ENCODE measurements around the gene GAPVD1.
A peak's percentile ranks its signal among the peaks of the same experiment; 100 is the strongest.
"Not testable (repeated sequence)": the region's sequence is repeated elsewhere in the genome, so short reads cannot be mapped to it uniquely, and the experiment has no call there.

The GAPVD1 gene

GRCh38 chr9:125397736-125398135, 136.1 kb downstream of the GAPVD1 start:
- H3K9me3 ChIP-seq (ENCODE audit: control insufficient read depth, insufficient read depth, low read depth, low read length) = no peaks in the 10 kb centered on the region

GRCh38 chr9:125398243-125398642, 136.6 kb downstream of the GAPVD1 start:
- Histone ChIP-seq H3K9ac (ENCODE audit: low read length) (no peak overlapping the region), H3K27ac (ENCODE audit: low read depth, low read length) (no peak overlapping the region), H3K4me1 (ENCODE audit: control insufficient read depth, insufficient read depth, low read length) (no peaks in the 10 kb centered on the region), H3K9me3 (ENCODE audit: control insufficient read depth, insufficient read depth, low read depth, low read length) (no peaks in the 10 kb centered on the region), H3K27me3 (ENCODE audit: control insufficient read depth, insufficient read depth, low read length) (no peaks in the 10 kb centered on the region; the same call in 1 of the 2 replicates), H3K36me3 (ENCODE audit: control insufficient read depth, insufficient read depth, low read length) (no peaks in the 10 kb centered on the region), H3K4me3 (ENCODE audit: low read depth, low read length) (no peak overlapping the region)

More at GRCh38 chr9:125397736-125398135, 136.1 kb downstream of the GAPVD1 start:
- H3K9ac ChIP-seq (ENCODE audit: low read length) = no peak overlapping the region
- H3K4me1 ChIP-seq (ENCODE audit: control insufficient read depth, insufficient read depth, low read length) = no peaks in the 10 kb centered on the region
- H3K36me3 ChIP-seq (ENCODE audit: control insufficient read depth, insufficient read depth, low read length) = no peaks in the 10 kb centered on the region
- H3K4me3 ChIP-seq (ENCODE audit: low read depth, low read length) = no peak overlapping the region
- no peaks in the 10 kb centered on the region; the same call in 1 of the 2 replicates for H3K27me3 ChIP-seq (ENCODE audit: control insufficient read depth, insufficient read depth, low read length)
- H3K27ac ChIP-seq (ENCODE audit: low read depth, low read length) = no peak overlapping the region

DNA sequence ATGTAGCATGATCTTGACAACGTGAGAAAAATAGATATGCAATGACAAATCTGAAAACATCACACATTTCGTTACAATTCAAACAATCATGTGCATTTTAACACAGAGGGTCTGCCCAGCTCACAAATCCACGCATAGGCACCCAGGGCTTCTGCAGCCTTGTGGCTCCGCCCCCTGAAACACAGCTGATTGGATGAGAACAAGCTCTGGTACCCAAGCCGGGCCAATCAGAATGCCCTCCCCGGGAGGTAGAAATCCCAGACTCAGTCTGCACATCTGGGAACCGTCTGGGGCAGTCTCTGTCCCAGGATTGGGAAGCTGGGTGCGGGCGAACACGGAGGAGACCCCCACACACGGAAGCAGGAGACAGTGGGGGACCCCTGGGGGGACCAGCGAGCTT, 137.5 kb downstream of the GAPVD1 start:
- no peak overlapping the region for H3K27ac ChIP-seq (ENCODE audit: low read depth, low read length)

DNA sequence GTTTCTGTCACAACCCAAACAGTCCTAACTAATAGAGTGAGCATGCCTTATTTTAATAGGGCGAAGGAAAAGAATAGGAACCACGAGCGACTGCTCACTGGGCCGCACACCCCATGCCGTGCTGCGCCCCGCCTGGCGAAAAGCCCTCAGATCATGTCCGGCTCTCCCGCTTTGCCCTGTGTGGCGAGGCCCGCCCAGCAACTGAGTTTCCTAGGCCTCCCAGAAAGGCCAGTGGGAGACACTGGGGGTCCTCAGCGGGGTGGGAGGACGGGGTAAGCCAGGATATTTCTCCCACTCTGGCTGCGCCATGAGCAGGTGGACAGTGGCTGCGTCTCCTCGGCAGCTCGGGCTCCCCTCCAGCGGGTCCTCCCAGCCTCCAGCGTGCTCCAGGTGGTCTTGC, 138.0 kb downstream of the GAPVD1 start:
- H3K27me3 ChIP-seq (ENCODE audit: control insufficient read depth, insufficient read depth, low read length) = no peaks in the 10 kb centered on the region
- H3K9me3 ChIP-seq (ENCODE audit: control insufficient read depth, insufficient read depth, low read depth, low read length) = no peaks in the 10 kb centered on the region
- no peaks in the 10 kb centered on the region for H3K4me1 ChIP-seq (ENCODE audit: control insufficient read depth, insufficient read depth, low read length)
- no peaks in the 10 kb centered on the region for H3K36me3 ChIP-seq (ENCODE audit: control insufficient read depth, insufficient read depth, low read length)
- no peak overlapping the region for H3K4me3 ChIP-seq (ENCODE audit: low read depth, low read length)
- H3K27ac ChIP-seq (ENCODE audit: low read depth, low read length) = no peak overlapping the region
- no peak overlapping the region for H3K9ac ChIP-seq (ENCODE audit: low read length)

More for the DNA sequence above, 137.5 kb downstream of the GAPVD1 start:
- H3K9me3 ChIP-seq (ENCODE audit: control insufficient read depth, insufficient read depth, low read depth, low read length) = no peaks in the 10 kb centered on the region
- no peak overlapping the region for H3K9ac ChIP-seq (ENCODE audit: low read length)
- no peak overlapping the region for H3K4me3 ChIP-seq (ENCODE audit: low read depth, low read length)
- H3K36me3 ChIP-seq (ENCODE audit: control insufficient read depth, insufficient read depth, low read length) = no peaks in the 10 kb centered on the region
- no peaks in the 10 kb centered on the region for H3K4me1 ChIP-seq (ENCODE audit: control insufficient read depth, insufficient read depth, low read length)
- H3K27me3 ChIP-seq (ENCODE audit: control insufficient read depth, insufficient read depth, low read length) = no peaks in the 10 kb centered on the region; the same call in 1 of the 2 replicates

DNA sequence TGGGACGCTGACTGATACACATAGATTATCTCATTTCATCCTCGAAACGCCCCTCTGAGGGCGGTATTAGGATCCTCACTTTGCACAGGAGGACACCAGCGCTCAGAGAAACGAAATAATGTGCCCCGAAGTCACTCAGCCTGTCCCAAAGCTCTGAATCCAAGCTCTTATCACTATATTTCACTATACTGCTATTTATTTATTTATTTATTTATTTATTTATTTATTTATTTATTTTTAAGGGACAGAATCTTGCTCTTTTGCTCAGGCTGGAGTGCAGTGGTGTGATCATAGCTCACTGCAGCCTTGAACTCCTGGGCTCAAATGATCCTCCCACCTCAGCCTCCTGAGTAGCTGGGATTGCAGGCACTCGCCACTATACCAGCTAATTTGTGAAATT, 138.6 kb downstream of the GAPVD1 start:
- H3K9me3 ChIP-seq (ENCODE audit: control insufficient read depth, insufficient read depth, low read depth, low read length); H3K4me1 ChIP-seq (ENCODE audit: control insufficient read depth, insufficient read depth, low read length); H3K27ac ChIP-seq (ENCODE audit: low read depth, low read length); H3K36me3 ChIP-seq (ENCODE audit: control insufficient read depth, insufficient read depth, low read length); H3K4me3 ChIP-seq (ENCODE audit: low read depth, low read length); H3K9ac ChIP-seq (ENCODE audit: low read length); H3K27me3 ChIP-seq (ENCODE audit: control insufficient read depth, insufficient read depth, low read length): not testable (repeated sequence)

DNA sequence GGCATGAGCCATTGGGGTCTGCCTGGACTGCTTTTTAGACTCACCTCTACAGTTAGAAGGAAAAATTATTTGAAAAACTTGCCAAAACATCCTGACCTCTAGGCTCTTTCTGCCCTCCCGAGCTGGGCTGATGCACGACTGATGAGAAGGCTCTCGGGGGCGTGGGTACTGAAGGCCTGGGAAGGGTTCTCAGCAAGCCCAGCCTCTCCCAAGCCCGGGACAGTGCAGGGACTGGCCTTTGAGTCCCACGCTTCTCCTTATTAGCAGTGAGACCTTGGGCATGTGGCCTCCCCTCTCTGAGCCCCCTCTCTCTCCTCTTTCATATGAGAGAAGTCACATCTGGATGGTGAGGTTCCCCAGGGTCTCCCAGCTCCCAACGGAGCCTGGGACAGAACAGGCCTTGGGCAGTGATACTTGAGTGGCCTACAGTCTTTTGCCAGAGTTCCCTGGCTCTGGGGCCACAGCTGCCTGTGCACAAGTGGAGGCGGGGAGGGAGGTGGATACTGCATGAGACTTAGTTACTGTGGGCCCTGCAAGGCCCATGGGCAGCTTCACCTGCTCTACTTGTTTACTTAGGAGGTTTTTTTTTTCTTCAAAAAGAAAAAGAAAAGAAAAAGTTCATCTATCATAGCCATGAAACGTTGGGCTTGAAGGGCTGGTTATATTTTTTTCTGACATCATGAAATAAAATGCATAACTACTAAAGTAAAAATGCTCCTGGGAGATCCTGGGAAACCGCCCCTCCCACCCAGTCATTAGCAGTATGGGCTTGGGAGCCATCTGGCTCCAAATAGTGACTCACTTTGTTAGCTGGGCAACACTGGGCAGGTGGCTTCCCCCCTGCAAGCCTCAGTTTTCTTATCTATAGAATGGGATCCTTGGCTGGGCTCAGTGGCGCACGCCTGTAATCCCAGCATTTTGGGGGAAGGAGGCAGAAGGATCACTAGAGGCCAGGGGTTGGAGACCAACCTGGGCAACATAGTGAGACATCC, 139.4 kb downstream of the GAPVD1 start:
- no peaks in the 10 kb centered on the region for H3K4me1 ChIP-seq (ENCODE audit: control insufficient read depth, insufficient read depth, low read length)
- no peaks in the 10 kb centered on the region for H3K9me3 ChIP-seq (ENCODE audit: control insufficient read depth, insufficient read depth, low read depth, low read length)
- no peak overlapping the region for H3K4me3 ChIP-seq (ENCODE audit: low read depth, low read length)
- no peaks in the 10 kb centered on the region for H3K36me3 ChIP-seq (ENCODE audit: control insufficient read depth, insufficient read depth, low read length)
- H3K27me3 ChIP-seq (ENCODE audit: control insufficient read depth, insufficient read depth, low read length) = no peaks in the 10 kb centered on the region
- H3K27ac ChIP-seq (ENCODE audit: low read depth, low read length) = no peak overlapping the region
- H3K9ac ChIP-seq (ENCODE audit: low read length) = no peak overlapping the region

- Histone ChIP-seq H3K36me3 (ENCODE audit: control insufficient read depth, insufficient read depth, low read length) (no peaks in the 10 kb centered on the region), H3K27ac (ENCODE audit: low read depth, low read length) (no peak overlapping the region), H3K9ac (ENCODE audit: low read length) (no peak overlapping the region), H3K4me3 (ENCODE audit: low read depth, low read length) (no peak overlapping the region), H3K9me3 (ENCODE audit: control insufficient read depth, insufficient read depth, low read depth, low read length) (no peaks in the 10 kb centered on the region), H3K27me3 (ENCODE audit: control insufficient read depth, insufficient read depth, low read length) (peaks cover 18% of the 10 kb centered on the region), H3K4me1 (ENCODE audit: control insufficient read depth, insufficient read depth, low read length) (peaks cover 4% of the 10 kb centered on the region; the same call in 1 of the 2 replicates)
Observed at GRCh38 chr9:125404733-125405132, 143.1 kb downstream of the GAPVD1 start.

DNA sequence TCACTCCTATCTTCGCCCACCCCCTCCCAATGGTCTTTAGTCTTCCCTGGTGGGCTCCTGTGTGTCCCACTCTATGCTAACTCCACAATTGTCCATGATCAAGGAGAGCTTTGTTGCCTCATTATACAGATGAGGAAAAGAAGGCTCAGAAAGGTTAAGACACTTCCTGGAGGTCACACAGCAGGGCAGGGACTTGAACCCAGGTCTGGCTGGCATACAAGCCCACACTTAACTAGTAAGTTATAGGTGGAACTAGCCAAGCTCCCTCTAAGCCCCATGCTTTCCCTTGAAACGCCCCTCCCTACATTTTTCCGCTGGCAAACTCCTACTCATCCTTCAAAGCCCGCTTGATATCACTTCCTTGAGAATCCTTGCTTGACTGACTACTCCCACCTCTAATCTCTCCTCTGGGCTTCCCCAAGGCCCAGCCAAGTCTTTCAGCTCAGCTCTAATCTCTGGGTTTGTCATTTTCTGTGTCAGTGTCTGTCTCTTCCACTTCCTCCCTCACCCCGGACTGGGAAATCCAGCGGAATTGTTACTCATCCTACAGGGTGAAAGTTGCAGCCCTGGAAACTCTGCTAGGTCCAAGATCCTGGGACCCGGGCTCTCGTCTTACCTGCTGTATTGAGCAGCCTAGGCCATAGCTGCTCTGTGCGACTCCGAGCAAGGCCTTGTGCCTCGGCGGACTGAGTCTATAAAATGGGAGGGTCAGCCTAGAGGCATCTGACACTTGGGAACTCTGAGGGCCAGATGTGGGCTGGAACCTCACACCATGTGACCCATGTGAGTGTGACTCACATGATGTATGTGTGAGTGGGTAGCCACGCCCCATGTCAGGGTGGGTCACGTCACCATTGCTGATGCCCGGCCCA, 144.5 kb downstream of the GAPVD1 start:
- Histone ChIP-seq H3K27me3 (ENCODE audit: control insufficient read depth, insufficient read depth, low read length) (peaks cover 18% of the 10 kb centered on the region), H3K4me1 (ENCODE audit: control insufficient read depth, insufficient read depth, low read length) (peaks cover 4% of the 10 kb centered on the region; the same call in 1 of the 2 replicates), H3K27ac (ENCODE audit: low read depth, low read length) (no peak overlapping the region), H3K36me3 (ENCODE audit: control insufficient read depth, insufficient read depth, low read length) (no peaks in the 10 kb centered on the region), H3K9me3 (ENCODE audit: control insufficient read depth, insufficient read depth, low read depth, low read length) (no peaks in the 10 kb centered on the region), H3K9ac (ENCODE audit: low read length) (no peak overlapping the region), H3K4me3 (ENCODE audit: low read depth, low read length) (no peak overlapping the region)

DNA sequence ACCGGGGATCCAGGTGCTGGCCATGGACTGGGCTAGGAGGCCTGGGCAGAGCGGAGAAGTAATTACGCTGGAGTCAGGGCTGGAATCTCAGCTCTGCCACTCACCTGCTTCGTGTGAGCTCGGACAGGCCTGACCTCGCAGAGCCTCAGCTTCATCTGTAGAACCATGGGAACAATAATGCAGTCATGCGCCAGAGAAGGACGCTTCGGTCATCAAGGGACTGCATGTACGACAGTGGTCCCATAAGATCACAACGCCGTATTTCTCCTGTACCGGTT, 145.1 kb downstream of the GAPVD1 start:
- Histone ChIP-seq H3K9ac (ENCODE audit: low read length) (no peak overlapping the region), H3K27me3 (ENCODE audit: control insufficient read depth, insufficient read depth, low read length) (peaks cover 18% of the 10 kb centered on the region), H3K4me1 (ENCODE audit: control insufficient read depth, insufficient read depth, low read length) (peaks cover 4% of the 10 kb centered on the region; the same call in 1 of the 2 replicates), H3K36me3 (ENCODE audit: control insufficient read depth, insufficient read depth, low read length) (no peaks in the 10 kb centered on the region), H3K4me3 (ENCODE audit: low read depth, low read length) (no peak overlapping the region), H3K9me3 (ENCODE audit: control insufficient read depth, insufficient read depth, low read depth, low read length) (no peaks in the 10 kb centered on the region), H3K27ac (ENCODE audit: low read depth, low read length) (no peak overlapping the region)

DNA sequence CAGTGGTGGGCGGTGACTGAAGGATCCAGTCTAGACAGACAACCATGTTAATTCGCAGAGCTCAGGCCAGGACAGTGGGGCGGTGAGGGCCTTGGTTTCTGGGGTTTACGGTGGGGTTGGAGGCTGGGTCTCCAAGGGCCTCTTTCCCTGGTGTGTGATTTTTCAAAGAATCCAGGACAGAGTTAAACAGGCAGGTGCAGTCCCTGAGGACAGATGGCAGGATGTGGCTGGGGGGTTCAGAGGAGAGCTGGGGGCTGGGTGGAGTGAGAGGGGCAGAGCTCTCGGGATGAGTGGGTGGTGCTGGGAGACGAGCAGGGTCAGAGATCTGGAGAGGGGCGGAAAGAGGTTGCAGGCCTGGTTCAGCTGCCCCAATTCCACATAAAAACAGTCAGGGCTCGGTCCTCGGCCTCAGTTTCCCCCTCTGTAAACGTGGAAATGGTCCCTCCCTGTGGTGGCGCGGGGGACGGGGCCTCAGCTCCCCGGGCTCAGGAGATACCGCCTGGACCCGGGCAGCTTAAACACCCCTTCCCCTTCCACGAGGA, 145.9 kb downstream of the GAPVD1 start:
- Histone ChIP-seq H3K36me3 (ENCODE audit: control insufficient read depth, insufficient read depth, low read length) (no peaks in the 10 kb centered on the region), H3K4me1 (ENCODE audit: control insufficient read depth, insufficient read depth, low read length) (peaks cover 4% of the 10 kb centered on the region; the same call in 1 of the 2 replicates), H3K9ac (ENCODE audit: low read length) (peak overlapping the region; percentile 89), H3K27ac (ENCODE audit: low read depth, low read length) (no peak overlapping the region), H3K9me3 (ENCODE audit: control insufficient read depth, insufficient read depth, low read depth, low read length) (no peaks in the 10 kb centered on the region), H3K4me3 (ENCODE audit: low read depth, low read length) (peak overlapping the region; percentile 62), H3K27me3 (ENCODE audit: control insufficient read depth, insufficient read depth, low read length) (peaks cover 18% of the 10 kb centered on the region)
